Panc1 (cell line): ENCODE measurements around the gene MYORG. TPM values are rescaled to one million over a fixed set of nuclear protein-coding genes. Genes with fewer than 3 reads are reported as not detected.

ENCODE experiments used
- ATAC-seq: fragments of 200-7000 bp; cut with Tn5 transposase; 2 replicates; pipeline ENCODE4 v1.9.1; 2020; ENCODE audit warnings: mild to moderate bottlenecking, moderate library complexity
- BruUV-seq: library from RNA; stranded (reverse); fragments of 400-500 nt; replicated peaks from 2 replicates; lab custom pipeline; 2021; lab: Mats Ljungman, UMichigan
- CTCF ChIA-PET: fragments of 300-600 bp; sonication (Branson Sonifier 250); formaldehyde crosslinking; loops from one replicate; lab custom pipeline; 2022; ENCODE audit warnings: antibody characterized with exemption; lab: Charles Lee
- POLR2A ChIA-PET: fragments of 300-600 bp; sonication (Branson Sonifier 250); formaldehyde crosslinking; loops from one replicate; lab custom pipeline; 2022; ENCODE audit warnings: antibody characterized with exemption; lab: Charles Lee
- DNase-seq: peaks from one replicate; pipeline ENCODE4 v3.0.0-alpha.2; 2010; ENCODE audit warnings: low read depth, low spot score
- H3K27ac ChIP-seq: 2 replicates; pipeline ENCODE4 v1.5.1; 2011; ENCODE audit warnings: mild to moderate bottlenecking, low read length, inconsistent platforms
- H3K27me3 ChIP-seq: fragments of 200-500 bp; sonication (Bioruptor generic); 2 replicates; pipeline ENCODE4 v1.6.0; 2014; ENCODE audit warnings: low read length, inconsistent platforms; ENCODE audit not compliant: control insufficient read depth, insufficient read depth
- H3K36me3 ChIP-seq: fragments of 200-500 bp; sonication (Bioruptor generic); 2 replicates; pipeline ENCODE4 v1.5.1; 2014; ENCODE audit warnings: inconsistent platforms, mild to moderate bottlenecking, low read length, moderate library complexity; ENCODE audit not compliant: control insufficient read depth, insufficient read depth
- H3K4me1 ChIP-seq: 2 replicates; pipeline ENCODE4 v1.5.1; 2011; ENCODE audit warnings: inconsistent platforms, mild to moderate bottlenecking, low read length, moderate library complexity; ENCODE audit not compliant: control insufficient read depth, insufficient read depth
- H3K4me3 ChIP-seq, 2 experiments: 2 replicates each; pipeline ENCODE4 v1.5.1; 2011 to 2012; ENCODE audit warnings: low read depth in 2 of 2, low read length in 2 of 2, mild to moderate bottlenecking in 2 of 2, inconsistent platforms in 1 of 2, moderate library complexity in 1 of 2
- H3K9me3 ChIP-seq: fragments of 200-500 bp; sonication (Bioruptor generic); 2 replicates; pipeline ENCODE4 v1.5.1; 2014; ENCODE audit warnings: low read depth, mild to moderate bottlenecking, inconsistent platforms, low read length, moderate library complexity; ENCODE audit not compliant: control insufficient read depth, insufficient read depth
- POLR2AphosphoS5 ChIP-seq: IDR thresholded peaks from 2 replicates; pipeline ENCODE4 v1.6.1; 2012; ENCODE audit warnings: mild to moderate bottlenecking, low read depth, low read length, moderate library complexity
- SIN3A ChIP-seq: IDR thresholded peaks from 2 replicates; pipeline ENCODE4 v1.6.1; 2012; ENCODE audit warnings: low read depth, mild to moderate bottlenecking, low read length, moderate library complexity, borderline replicate concordance; ENCODE audit not compliant: insufficient read depth
- TCF7L2 ChIP-seq: IDR thresholded peaks from 2 replicates; pipeline ENCODE4 v1.6.1; 2011; ENCODE audit warnings: mild to moderate bottlenecking, low read depth, low read length, inconsistent platforms
- in situ Hi-C: cut with HindIII; loops from 2 replicates; pipeline ENCODE4 v1.10.0; 2016; ENCODE audit warnings: low sequenced_read_pairs, low pct_unique_long_range_greater_than_20kb
- intact Hi-C: fragments of 100-400 bp; cut with micrococcal nuclease; formaldehyde crosslinking; loops from one replicate; pipeline ENCODE4 v1.10.0; 2022; ENCODE audit not compliant: unreplicated experiment
- total RNA-seq: library from RNA; stranded (reverse); gene quantifications from one replicate; pipeline ENCODE4 v1.2.1, GENCODE V29; 2021; ENCODE audit not compliant: unreplicated experiment
- TF ChIP-seq, protein P1 (sequence below): fragments of 450-650 bp; IDR thresholded peaks from 2 replicates; pipeline ENCODE4 v1.5.1; 2017; ENCODE audit warnings: mild to moderate bottlenecking
- TF ChIP-seq, protein P2 (sequence below), 2 experiments: IDR thresholded peaks; 2 replicates each; pipeline ENCODE4 v1.6.1; 2011 to 2012; ENCODE audit warnings: low read depth in 2 of 2, control low read depth in 1 of 2, low read length in 1 of 2, mild to moderate bottlenecking in 1 of 2, moderate library complexity in 1 of 2; ENCODE audit not compliant: insufficient read depth in 1 of 2

Gene MYORG
- total RNA-seq, 1 experiment from 2014 or later = 9.7 TPM

DNA sequence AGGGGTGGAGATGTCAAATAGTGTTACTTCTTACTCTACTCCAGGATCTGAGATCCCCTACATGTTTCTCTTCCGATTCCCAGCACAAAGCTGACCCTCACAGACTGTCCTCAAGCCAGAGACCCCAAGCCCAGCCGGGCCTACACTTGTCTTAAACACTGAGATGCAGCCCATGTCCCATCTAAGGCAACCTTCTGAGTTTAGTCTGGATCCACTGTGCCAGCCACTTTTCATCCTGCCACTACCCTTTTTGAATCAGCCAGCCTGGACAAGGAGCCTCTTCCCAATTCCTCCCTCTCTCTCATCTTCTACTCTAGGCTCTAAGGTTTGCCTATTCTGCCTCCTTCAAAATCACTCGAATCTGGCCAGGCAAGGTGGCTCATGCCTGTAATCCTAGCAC lies 6.2 kb upstream of the MYORG start:
- Histone ChIP-seq H3K36me3 (no peaks in the 10 kb centered on the region), H3K27me3 (no peaks in the 10 kb centered on the region), H3K27ac (no peak overlapping the region), H3K4me3 (no peak overlapping the region), H3K4me1 (peaks cover 11% of the 10 kb centered on the region), H3K9me3 (no peaks in the 10 kb centered on the region)
- ChIA-PET CTCF (no interaction called here), POLR2A (no interaction called here)
- intact Hi-C loops (no loop called here), in situ Hi-C loops (no loop called here)
- TF ChIP-seq POLR2AphosphoS5 (no peak), TCF7L2 (no peak), SIN3A (no peak)
- TF ChIP-seq, protein P1, sequence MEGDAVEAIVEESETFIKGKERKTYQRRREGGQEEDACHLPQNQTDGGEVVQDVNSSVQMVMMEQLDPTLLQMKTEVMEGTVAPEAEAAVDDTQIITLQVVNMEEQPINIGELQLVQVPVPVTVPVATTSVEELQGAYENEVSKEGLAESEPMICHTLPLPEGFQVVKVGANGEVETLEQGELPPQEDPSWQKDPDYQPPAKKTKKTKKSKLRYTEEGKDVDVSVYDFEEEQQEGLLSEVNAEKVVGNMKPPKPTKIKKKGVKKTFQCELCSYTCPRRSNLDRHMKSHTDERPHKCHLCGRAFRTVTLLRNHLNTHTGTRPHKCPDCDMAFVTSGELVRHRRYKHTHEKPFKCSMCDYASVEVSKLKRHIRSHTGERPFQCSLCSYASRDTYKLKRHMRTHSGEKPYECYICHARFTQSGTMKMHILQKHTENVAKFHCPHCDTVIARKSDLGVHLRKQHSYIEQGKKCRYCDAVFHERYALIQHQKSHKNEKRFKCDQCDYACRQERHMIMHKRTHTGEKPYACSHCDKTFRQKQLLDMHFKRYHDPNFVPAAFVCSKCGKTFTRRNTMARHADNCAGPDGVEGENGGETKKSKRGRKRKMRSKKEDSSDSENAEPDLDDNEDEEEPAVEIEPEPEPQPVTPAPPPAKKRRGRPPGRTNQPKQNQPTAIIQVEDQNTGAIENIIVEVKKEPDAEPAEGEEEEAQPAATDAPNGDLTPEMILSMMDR = no peak
- TF ChIP-seq, protein P2, sequence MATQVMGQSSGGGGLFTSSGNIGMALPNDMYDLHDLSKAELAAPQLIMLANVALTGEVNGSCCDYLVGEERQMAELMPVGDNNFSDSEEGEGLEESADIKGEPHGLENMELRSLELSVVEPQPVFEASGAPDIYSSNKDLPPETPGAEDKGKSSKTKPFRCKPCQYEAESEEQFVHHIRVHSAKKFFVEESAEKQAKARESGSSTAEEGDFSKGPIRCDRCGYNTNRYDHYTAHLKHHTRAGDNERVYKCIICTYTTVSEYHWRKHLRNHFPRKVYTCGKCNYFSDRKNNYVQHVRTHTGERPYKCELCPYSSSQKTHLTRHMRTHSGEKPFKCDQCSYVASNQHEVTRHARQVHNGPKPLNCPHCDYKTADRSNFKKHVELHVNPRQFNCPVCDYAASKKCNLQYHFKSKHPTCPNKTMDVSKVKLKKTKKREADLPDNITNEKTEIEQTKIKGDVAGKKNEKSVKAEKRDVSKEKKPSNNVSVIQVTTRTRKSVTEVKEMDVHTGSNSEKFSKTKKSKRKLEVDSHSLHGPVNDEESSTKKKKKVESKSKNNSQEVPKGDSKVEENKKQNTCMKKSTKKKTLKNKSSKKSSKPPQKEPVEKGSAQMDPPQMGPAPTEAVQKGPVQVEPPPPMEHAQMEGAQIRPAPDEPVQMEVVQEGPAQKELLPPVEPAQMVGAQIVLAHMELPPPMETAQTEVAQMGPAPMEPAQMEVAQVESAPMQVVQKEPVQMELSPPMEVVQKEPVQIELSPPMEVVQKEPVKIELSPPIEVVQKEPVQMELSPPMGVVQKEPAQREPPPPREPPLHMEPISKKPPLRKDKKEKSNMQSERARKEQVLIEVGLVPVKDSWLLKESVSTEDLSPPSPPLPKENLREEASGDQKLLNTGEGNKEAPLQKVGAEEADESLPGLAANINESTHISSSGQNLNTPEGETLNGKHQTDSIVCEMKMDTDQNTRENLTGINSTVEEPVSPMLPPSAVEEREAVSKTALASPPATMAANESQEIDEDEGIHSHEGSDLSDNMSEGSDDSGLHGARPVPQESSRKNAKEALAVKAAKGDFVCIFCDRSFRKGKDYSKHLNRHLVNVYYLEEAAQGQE (IDR thresholded peaks at IDR 0.05; ENCODE audit: insufficient read depth in 1 of 2, low read depth in 2 of 2, low read length in 1 of 2) = no peak
- no peak for DNase-seq
- no peak for ATAC-seq
- BruUV-seq = no TSS peak

DNA sequence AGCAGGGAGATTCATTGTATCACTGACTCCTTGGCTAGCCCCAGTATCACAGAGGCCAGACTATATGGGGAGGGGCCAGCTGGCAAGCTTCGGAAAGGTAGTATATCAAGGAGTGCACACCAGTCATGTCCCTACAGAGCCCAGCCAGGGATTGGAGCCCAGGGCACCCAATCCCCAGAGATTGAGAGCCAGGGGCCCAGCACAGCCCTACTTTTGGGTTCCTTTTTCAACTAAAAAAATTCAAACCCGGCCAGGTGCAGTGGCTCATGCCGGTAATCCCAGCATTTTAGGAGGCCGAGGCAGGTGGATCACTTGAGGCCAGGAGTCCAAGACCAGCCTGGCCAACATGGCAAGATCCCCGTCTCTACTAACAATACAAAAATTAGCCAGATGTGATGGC lies 5.4 kb upstream of the MYORG start:
- peaks cover 11% of the 10 kb centered on the region for H3K4me1 ChIP-seq
- no TSS peak for BruUV-seq
- POLR2A ChIA-PET = interaction anchor here (0.7 kb wide), 2 partner anchors 10 to 595 kb away, joined by 4 to 7 read pairs; no protein-coding TSS in a partner anchor
- H3K27me3 ChIP-seq = no peaks in the 10 kb centered on the region
- H3K27ac ChIP-seq = no peak overlapping the region
- DNase-seq (no peak), ATAC-seq (no peak)
- H3K9me3 ChIP-seq = no peaks in the 10 kb centered on the region
- no peaks in the 10 kb centered on the region for H3K36me3 ChIP-seq
- H3K4me3 ChIP-seq = no peak overlapping the region
- TF ChIP-seq, protein P2 (IDR thresholded peaks at IDR 0.05; ENCODE audit: insufficient read depth in 1 of 2, low read depth in 2 of 2, low read length in 1 of 2) = no peak
- TF ChIP-seq, protein P1 = no peak
- no peak for TF ChIP-seq TCF7L2
- no peak for TF ChIP-seq POLR2AphosphoS5
- TF ChIP-seq SIN3A = no peak
- intact Hi-C loops (no loop called here), in situ Hi-C loops (no loop called here)
- CTCF ChIA-PET = no interaction called here
